Astrocyte (in vitro differentiated cells and primary cell): Measurements from ENCODE around the gene CTNNBIP1. TPM values are rescaled to one million over a fixed set of nuclear protein-coding genes. Genes with fewer than 3 reads are reported as not detected.

Source experiments
- DNase-seq: peaks from one replicate; pipeline ENCODE4 v3.0.0-alpha.2; 2010; ENCODE audit warnings: low read depth
- FAIRE-seq: peaks from 2 replicates; lab custom pipeline; 2011; peaks lifted over from hg19 to GRCh38; lab: Jason Lieb, UNC
- H2AFZ ChIP-seq: 2 replicates; pipeline ENCODE4 v1.6.0; 2012; ENCODE audit warnings: low read depth, low read length, inconsistent platforms
- H3K27ac ChIP-seq: 2 replicates; pipeline ENCODE4 v1.5.1; 2011; ENCODE audit warnings: low read depth, low read length, inconsistent platforms
- H3K27me3 ChIP-seq: 2 replicates; pipeline ENCODE4 v1.6.0; 2011; ENCODE audit warnings: low read length, inconsistent platforms; ENCODE audit not compliant: insufficient read depth
- H3K36me3 ChIP-seq: 2 replicates; pipeline ENCODE4 v1.5.1; 2011; ENCODE audit warnings: low read length, inconsistent platforms; ENCODE audit not compliant: insufficient read depth
- H3K4me1 ChIP-seq: 2 replicates; pipeline ENCODE4 v1.5.1; 2011; ENCODE audit warnings: low read length, inconsistent platforms; ENCODE audit not compliant: insufficient read depth
- H3K4me2 ChIP-seq: 2 replicates; pipeline ENCODE4 v1.6.0; 2012; ENCODE audit warnings: low read length, inconsistent platforms
- H3K4me3 ChIP-seq: 2 replicates; pipeline ENCODE4 v1.5.1; 2011; ENCODE audit warnings: low read depth, mild to moderate bottlenecking, low read length, inconsistent platforms; ENCODE audit not compliant: insufficient read depth
- H3K79me2 ChIP-seq: 2 replicates; pipeline ENCODE4 v1.6.0; 2012; ENCODE audit warnings: mild to moderate bottlenecking, low read length, inconsistent platforms; ENCODE audit not compliant: insufficient read depth
- H3K9ac ChIP-seq: 2 replicates; pipeline ENCODE4 v1.6.0; 2012; ENCODE audit warnings: mild to moderate bottlenecking, low read length, inconsistent platforms
- H3K9me3 ChIP-seq: 2 replicates; pipeline ENCODE4 v1.5.1; 2012; ENCODE audit warnings: low read depth, mild to moderate bottlenecking, low read length, inconsistent platforms; ENCODE audit not compliant: insufficient read depth
- H4K20me1 ChIP-seq: 2 replicates; pipeline ENCODE4 v1.6.0; 2012; ENCODE audit warnings: low read length, inconsistent platforms; ENCODE audit not compliant: insufficient read depth
- H3K27ac Mint-ChIP-seq: one replicate; pipeline ENCODE4 v1.8.0; 2021; ENCODE audit warnings: mild to moderate bottlenecking, mixed read lengths; ENCODE audit not compliant: unreplicated experiment
- H3K27me3 Mint-ChIP-seq: one replicate; pipeline ENCODE4 v1.8.0; 2021; ENCODE audit warnings: low read depth, mixed read lengths; ENCODE audit not compliant: unreplicated experiment
- H3K36me3 Mint-ChIP-seq: one replicate; pipeline ENCODE4 v1.8.0; 2021; ENCODE audit warnings: low read depth, mixed read lengths; ENCODE audit not compliant: unreplicated experiment
- H3K4me1 Mint-ChIP-seq: one replicate; pipeline ENCODE4 v1.8.0; 2021; ENCODE audit warnings: low read depth, mixed read lengths; ENCODE audit not compliant: unreplicated experiment
- H3K4me3 Mint-ChIP-seq: one replicate; pipeline ENCODE4 v1.8.0; 2021; ENCODE audit warnings: mild to moderate bottlenecking, moderate library complexity, mixed read lengths; ENCODE audit not compliant: unreplicated experiment
- H3K9me3 Mint-ChIP-seq: one replicate; pipeline ENCODE4 v1.8.0; 2021; ENCODE audit warnings: mild to moderate bottlenecking, mixed read lengths; ENCODE audit not compliant: unreplicated experiment
- EZH2 ChIP-seq: IDR thresholded peaks from 2 replicates; pipeline ENCODE4 v1.6.1; 2012; ENCODE audit warnings: mild to moderate bottlenecking, low read length, inconsistent platforms; ENCODE audit not compliant: insufficient read depth
- total RNA-seq: library from RNA; stranded (reverse); gene quantifications from 2 replicates; pipeline ENCODE4 v1.2.1, GENCODE V29; 2021
- TF ChIP-seq, protein P1 (sequence below): IDR thresholded peaks from 2 replicates; pipeline ENCODE4 v1.5.1; 2011; ENCODE audit warnings: low read depth, mild to moderate bottlenecking, inconsistent platforms, low read length, moderate library complexity; ENCODE audit not compliant: insufficient read depth

Gene CTNNBIP1
- total RNA-seq, 1 donor from 2014 or later, result 53.7 TPM

GRCh38 chr1:9847269-9847668 is 62.8 kb downstream of the CTNNBIP1 start:
- Mint-ChIP-seq H3K4me3 (no peak overlapping the region), H3K27me3 (peaks cover under 1% of the 10 kb centered on the region), H3K9me3 (no peaks in the 10 kb centered on the region), H3K4me1 (peaks cover 6% of the 10 kb centered on the region), H3K36me3 (peaks cover 3% of the 10 kb centered on the region), H3K27ac (no peak overlapping the region)
- H3K4me3 ChIP-seq, result no peak overlapping the region
- H3K79me2 ChIP-seq, result no peaks in the 10 kb centered on the region
- H3K4me2 ChIP-seq, result no peak overlapping the region
- H3K27me3 ChIP-seq, result no peaks in the 10 kb centered on the region
- no peak overlapping the region for H3K27ac ChIP-seq
- H3K36me3 ChIP-seq, result no peaks in the 10 kb centered on the region
- no peak overlapping the region for H3K9ac ChIP-seq
- peaks cover 2% of the 10 kb centered on the region for H3K4me1 ChIP-seq
- H2AFZ ChIP-seq, result no peak overlapping the region
- H4K20me1 ChIP-seq, result peaks cover 4% of the 10 kb centered on the region
- FAIRE-seq (no peak), DNase-seq (no peak)
- TF ChIP-seq, protein P1, sequence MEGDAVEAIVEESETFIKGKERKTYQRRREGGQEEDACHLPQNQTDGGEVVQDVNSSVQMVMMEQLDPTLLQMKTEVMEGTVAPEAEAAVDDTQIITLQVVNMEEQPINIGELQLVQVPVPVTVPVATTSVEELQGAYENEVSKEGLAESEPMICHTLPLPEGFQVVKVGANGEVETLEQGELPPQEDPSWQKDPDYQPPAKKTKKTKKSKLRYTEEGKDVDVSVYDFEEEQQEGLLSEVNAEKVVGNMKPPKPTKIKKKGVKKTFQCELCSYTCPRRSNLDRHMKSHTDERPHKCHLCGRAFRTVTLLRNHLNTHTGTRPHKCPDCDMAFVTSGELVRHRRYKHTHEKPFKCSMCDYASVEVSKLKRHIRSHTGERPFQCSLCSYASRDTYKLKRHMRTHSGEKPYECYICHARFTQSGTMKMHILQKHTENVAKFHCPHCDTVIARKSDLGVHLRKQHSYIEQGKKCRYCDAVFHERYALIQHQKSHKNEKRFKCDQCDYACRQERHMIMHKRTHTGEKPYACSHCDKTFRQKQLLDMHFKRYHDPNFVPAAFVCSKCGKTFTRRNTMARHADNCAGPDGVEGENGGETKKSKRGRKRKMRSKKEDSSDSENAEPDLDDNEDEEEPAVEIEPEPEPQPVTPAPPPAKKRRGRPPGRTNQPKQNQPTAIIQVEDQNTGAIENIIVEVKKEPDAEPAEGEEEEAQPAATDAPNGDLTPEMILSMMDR, result no peak
- no peak for TF ChIP-seq EZH2
- H3K9me3 ChIP-seq, result no peaks in the 10 kb centered on the region

DNA sequence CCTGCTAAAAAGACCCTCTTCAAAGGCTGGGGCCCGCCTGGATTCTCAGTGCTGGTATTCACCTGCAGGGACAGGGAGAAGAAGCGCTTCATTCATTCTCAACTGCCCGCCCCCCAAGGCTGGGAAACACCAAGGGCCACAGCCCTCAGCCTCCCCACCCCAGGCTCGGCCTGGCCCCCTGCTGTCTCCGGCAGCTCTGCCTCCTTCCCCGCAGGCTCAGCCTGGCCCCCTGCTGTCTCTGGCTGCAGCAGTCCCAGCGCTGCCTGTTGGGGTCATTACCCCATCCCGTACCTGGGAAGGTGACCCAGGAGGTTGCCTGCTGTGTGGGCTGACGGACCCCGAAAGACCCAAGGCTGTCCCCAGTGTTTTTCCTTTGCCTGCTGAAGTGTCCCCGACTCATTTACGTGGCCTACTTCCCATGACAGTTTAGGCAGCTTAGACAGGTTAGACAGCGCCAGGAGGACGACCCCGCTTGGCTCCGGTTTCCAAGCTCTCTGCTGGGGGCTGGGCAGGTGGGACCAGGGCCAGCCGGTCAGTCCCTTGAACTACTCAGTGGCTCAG is 63.4 kb downstream of the CTNNBIP1 start:
- H3K9me3 Mint-ChIP-seq, result no peaks in the 10 kb centered on the region
- peaks cover 2% of the 10 kb centered on the region for H3K4me1 Mint-ChIP-seq
- peaks cover 2% of the 10 kb centered on the region for H3K36me3 Mint-ChIP-seq
- H3K4me3 ChIP-seq, result no peak overlapping the region
- peaks cover 2% of the 10 kb centered on the region for H3K27me3 Mint-ChIP-seq
- no peaks in the 10 kb centered on the region for H3K4me1 ChIP-seq
- no peak overlapping the region for H3K27ac Mint-ChIP-seq
- no peaks in the 10 kb centered on the region for H4K20me1 ChIP-seq
- no peak overlapping the region for H3K4me2 ChIP-seq
- no peaks in the 10 kb centered on the region for H3K36me3 ChIP-seq
- H3K9ac ChIP-seq, result no peak overlapping the region
- DNase-seq, result no peak
- no peak for FAIRE-seq
- TF ChIP-seq, protein P1, result no peak
- TF ChIP-seq EZH2, result no peak
- no peaks in the 10 kb centered on the region for H3K27me3 ChIP-seq
- H3K9me3 ChIP-seq, result no peaks in the 10 kb centered on the region
- no peak overlapping the region for H3K4me3 Mint-ChIP-seq
- no peaks in the 10 kb centered on the region for H3K79me2 ChIP-seq
- H2AFZ ChIP-seq, result no peak overlapping the region
- H3K27ac ChIP-seq, result no peak overlapping the region

- no peaks in the 10 kb centered on the region for H3K9me3 Mint-ChIP-seq
- peaks cover 2% of the 10 kb centered on the region for H3K36me3 Mint-ChIP-seq
Measured at GRCh38 chr1:9845914-9846313, 64.2 kb downstream of the CTNNBIP1 start.

More at GRCh38 chr1:9845914-9846313, 64.2 kb downstream of the CTNNBIP1 start:
- Histone ChIP-seq H3K27me3 (no peaks in the 10 kb centered on the region), H3K9me3 (no peaks in the 10 kb centered on the region), H3K4me1 (no peaks in the 10 kb centered on the region), H3K4me2 (no peak overlapping the region), H3K9ac (no peak overlapping the region), H3K36me3 (no peaks in the 10 kb centered on the region), H3K27ac (no peak overlapping the region), H3K4me3 (no peak overlapping the region), H3K79me2 (no peaks in the 10 kb centered on the region), H2AFZ (no peak overlapping the region), H4K20me1 (no peaks in the 10 kb centered on the region)
- H3K4me3 Mint-ChIP-seq, result no peak overlapping the region
- FAIRE-seq (no peak), DNase-seq (no peak)
- H3K27ac Mint-ChIP-seq, result no peak overlapping the region
- H3K27me3 Mint-ChIP-seq, result peaks cover 5% of the 10 kb centered on the region
- TF ChIP-seq, protein P1, result no peak
- no peak for TF ChIP-seq EZH2
- H3K4me1 Mint-ChIP-seq, result peaks cover 2% of the 10 kb centered on the region
